CD4-positive, alpha-beta T cell treated with Interleukin-15 for 1 hour (primary cell): ENCODE measurements around the gene FTO.

ENCODE experiments used
- DNase-seq: peaks from one replicate; pipeline ENCODE4 v3.0.0-alpha.2; 2020

FTO gene

GRCh38 chr16:54140057-54140787 is 436.3 kb downstream of the FTO start:
- no peak for DNase-seq

- no peak for DNase-seq
Measured at GRCh38 chr16:54140788-54141136, 436.8 kb downstream of the FTO start.

- DNase-seq: no peak
Measured at GRCh38 chr16:54142787-54143186, 438.8 kb downstream of the FTO start.

GRCh38 chr16:54143410-54143809 is 439.5 kb downstream of the FTO start:
- no peak for DNase-seq

GRCh38 chr16:54143934-54144571 is 440.1 kb downstream of the FTO start:
- no peak for DNase-seq

DNA sequence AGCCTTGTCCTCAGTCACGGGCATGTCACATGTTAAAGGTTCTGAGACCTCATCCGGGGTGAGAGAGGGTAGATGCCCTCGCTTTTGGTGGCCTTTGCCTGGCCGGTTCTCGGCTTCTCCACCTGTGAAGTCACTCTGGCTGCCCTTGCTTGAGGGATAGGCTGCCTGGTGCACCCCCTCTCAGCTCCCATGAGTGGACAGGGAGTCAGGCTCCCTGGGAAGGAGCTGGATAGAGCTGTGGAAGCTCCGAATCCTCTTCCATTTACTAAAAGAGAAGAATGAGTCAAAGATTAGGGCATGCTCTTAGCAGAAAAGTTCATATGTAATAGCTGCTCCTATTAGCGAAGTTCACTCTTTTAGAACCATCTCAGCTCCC is 440.6 kb downstream of the FTO start:
- no peak for DNase-seq

DNA sequence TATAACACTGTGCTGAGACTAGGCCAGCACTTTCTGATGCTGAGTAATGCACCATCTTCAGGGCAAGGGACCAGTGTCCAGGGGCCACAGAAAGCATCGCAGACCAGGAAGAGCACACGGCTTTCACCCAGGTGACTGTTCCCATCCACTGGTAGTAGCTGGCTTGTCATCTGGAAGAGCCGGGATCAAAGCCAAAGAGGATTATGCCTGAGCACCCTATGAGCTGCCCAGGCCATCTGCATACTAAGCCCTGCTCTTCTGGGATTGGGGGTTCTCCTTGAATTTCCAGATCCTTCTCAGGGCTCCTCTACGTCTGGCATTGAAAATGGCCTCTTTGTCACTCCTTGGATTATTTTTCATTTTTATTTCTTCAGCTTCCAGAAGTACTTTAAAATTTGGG is 441.9 kb downstream of the FTO start:
- no peak for DNase-seq

DNA sequence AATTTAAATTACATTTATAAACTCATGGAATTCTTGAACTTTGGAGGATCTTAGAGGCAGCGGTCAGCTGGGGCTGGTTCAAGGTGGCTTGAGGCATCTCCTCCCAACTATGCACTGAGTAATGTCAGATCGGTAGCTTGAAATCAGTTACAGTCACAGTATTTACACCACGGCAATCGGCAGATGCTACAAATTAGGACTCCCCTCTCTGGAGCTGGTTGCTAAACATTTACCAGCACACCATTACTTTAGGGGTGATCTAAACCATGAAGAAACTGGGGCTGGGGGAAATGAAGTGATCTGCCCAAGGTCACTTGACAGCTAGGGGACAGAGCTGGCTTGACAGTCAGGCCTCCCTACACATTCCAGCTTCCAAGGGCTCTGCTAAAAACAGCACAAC is 445.0 kb downstream of the FTO start:
- DNase-seq: no peak

GRCh38 chr16:54150861-54151260 is 446.9 kb downstream of the FTO start:
- no peak for DNase-seq

GRCh38 chr16:54152362-54153239 is 448.6 kb downstream of the FTO start:
- no peak for DNase-seq

- DNase-seq: no peak
Measured at GRCh38 chr16:54153240-54153934, 449.4 kb downstream of the FTO start.

DNA sequence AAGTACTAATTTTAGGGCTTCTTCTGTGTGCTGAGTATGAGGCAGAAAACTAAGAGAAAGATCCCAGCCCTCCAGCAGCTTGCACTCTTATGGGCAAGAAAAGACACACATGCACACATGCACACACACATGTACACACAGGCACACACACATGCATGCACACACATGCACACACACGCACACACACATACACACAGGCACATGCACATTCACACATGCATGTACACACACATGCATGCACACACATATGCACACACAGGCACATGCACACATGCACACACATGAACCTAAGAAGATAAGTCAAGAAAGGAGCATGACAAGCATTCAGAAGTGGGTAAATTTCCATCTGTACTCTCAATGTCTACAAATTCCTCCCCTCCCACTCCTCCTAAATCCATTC is 452.4 kb downstream of the FTO start:
- no peak for DNase-seq

DNA sequence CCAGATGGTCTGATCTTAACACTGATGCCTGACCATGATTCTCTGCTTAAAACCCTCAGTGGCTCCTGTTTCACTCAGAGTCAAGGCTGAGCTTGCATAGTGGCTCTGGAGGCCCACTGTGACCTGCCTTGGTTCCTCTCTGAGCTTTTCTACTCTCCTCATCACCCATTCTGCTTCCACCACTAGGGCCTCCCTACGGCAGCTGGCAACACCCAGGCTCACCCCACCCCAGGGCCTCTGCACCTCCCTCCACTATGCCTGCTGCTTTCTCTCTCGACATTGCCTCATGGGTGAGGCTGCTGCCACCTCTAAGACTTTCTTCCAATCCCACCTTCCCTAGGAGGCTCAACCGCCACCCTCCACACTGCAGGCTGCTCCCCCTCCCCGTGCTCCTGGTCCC is 455.0 kb downstream of the FTO start:
- DNase-seq: no peak

DNA sequence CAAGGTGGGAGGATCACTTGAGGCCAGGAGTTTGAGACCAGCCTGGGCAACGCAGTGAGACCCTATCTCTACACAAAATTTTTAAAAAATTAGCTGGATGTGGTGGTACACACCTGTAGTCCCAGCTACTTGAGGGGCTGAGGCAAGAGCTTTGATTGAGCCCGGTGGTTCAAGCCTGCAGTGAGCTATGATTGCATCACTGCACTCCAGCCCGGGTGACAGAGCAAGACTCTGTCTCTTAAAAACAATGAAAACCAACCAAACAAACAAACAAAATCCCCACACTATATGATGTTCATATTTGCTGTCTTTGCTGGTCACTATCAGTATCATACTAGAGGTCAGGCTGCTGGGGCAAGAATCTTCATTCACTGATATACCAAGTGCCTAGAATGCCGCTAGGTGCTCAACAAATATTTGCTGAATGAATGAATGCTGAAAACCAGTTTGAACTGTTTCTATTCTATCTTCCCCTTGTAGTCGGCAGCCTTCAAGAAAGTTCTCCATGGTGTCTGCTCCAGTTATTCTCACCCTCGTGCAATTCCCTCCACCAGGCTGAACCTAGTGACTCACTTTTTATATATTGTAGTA is 455.6 kb downstream of the FTO start:
- DNase-seq: no peak

GRCh38 chr16:54160252-54160860 is 456.4 kb downstream of the FTO start:
- DNase-seq: no peak

- no peak for DNase-seq
Measured at GRCh38 chr16:54160939-54161897, 457.3 kb downstream of the FTO start.

DNA sequence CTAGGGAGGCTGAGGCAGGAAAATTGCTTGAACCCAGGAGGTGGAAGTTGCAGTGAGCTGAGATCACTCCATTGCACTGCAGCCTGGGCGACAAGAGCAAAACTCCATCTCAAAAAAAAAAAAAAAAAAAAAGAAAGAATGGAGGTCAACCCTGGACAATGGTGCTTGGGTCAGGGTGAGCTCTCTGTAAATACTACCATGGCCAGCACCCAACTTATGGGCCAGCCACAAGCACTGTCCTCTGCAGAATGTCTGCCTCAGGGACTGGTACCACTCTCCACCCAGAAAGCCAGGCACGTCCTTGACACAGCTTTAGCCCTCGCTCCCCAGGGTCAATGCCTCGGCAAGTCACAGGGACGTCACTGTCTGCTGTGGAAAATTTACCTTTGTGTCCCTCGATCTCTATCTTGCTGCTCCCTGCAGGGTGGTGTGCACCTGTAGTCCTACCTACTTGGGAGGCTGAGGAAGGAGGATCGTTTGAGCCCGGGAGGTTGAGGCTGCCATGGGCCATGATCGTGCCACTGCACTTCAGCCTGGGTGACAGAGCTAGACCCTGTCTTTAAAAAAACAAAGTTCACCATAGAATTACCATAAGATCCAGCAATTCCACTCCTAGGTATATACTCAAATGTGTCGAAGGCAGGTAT is 459.4 kb downstream of the FTO start:
- no peak for DNase-seq

DNA sequence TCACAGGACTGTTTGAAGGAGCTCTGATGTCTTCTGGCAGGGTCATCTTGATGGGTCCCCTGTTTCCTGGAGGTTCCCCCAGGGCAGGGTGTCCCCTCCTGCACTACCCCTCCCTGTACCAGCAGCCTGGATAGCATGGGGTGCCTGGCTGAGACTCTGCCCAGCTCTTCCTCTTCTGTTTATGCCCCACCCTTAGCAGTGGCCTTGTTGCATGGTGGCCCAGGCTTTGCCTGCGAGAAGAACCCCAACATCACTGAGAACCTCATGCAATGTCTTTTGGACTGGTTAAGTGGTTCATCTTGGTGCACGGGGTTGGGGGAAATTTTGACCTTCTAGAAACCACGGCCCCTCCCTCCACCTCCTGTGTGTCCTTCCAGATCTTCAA is 460.8 kb downstream of the FTO start:
- DNase-seq: no peak

DNA sequence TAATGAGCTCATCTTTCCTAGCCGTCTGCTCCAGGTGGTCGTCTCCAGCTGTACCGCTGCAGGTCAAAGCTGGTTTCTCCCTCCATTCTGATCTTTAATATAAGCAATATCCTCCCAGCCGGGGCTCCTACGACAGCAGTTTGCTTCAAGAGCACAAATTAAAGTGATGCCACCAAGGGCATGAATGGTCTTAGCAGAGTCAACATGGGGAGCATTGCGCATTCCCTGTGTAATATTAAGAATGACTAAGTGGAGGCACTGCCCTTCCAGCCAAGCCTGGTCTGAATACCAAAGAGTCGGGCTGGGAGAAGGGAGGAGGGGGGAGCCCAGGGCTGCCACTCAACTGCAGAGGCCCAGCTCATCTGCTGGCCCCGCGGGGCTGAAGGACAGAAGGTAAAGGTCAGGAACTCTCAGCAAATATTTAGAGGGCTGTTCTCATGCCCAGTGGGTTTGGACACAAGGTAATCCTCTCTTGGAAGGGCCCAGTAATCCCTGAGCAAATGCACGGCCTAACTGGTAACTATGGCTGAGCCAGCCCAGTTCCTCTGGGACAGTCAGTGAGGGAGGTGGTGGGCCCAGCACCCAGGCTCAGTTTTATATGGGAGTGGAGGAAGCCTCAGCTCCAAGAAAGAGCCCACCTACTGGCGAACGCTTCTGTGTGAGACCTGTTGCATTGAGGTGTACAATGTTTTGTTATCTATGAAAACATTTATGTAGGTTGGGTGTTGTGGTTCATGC is 461.4 kb downstream of the FTO start:
- no peak for DNase-seq
